Suprapubic skin (tissue), 4 donors: ENCODE data around the gene CLASRP.

Experiments used
- EP300 ChIP-seq: sonication (generic); formaldehyde crosslinking; IDR thresholded peaks from one replicate; pipeline ENCODE4 v1.6.1; 2017; ENCODE audit warnings: antibody characterized with exemption
- POLR2AphosphoS5 ChIP-seq, 3 donors: sonication (generic); formaldehyde crosslinking; IDR thresholded peaks; one replicate each; pipeline ENCODE4 v1.6.1; 2017; ENCODE audit warnings: antibody characterized with exemption in 3 of 3
- TF ChIP-seq, protein P1 (sequence below), 2 donors: fragments of 200-600 bp in 1 of 2; fragments of 450-650 bp in 1 of 2; sonication (generic) in 1 of 2; IDR thresholded peaks; one replicate each; pipeline ENCODE4 v1.5.1; 2016 to 2019; ENCODE audit warnings: antibody characterized with exemption in 2 of 2, mild to moderate bottlenecking in 1 of 2, moderate library complexity in 1 of 2

DNA sequence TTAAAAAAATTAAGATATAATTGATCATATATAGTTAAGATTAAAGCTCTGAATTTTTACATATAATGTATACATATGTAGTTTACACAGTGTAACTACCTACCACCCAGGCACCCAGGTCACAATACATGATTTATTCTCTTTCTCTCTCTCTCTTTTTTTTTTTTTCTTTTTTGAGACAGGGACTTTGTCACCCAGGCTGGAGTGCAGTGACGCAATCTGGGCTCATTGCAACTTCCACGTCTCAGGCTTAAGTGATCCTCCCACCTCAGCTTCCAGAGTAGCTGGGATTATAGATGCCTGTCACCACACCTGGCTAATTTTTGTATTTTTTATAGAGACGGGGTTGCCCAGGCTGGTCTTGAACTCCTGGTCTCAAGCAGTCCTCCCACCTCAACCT, 18.8 kb upstream of the CLASRP start:
- TF ChIP-seq, protein P1, sequence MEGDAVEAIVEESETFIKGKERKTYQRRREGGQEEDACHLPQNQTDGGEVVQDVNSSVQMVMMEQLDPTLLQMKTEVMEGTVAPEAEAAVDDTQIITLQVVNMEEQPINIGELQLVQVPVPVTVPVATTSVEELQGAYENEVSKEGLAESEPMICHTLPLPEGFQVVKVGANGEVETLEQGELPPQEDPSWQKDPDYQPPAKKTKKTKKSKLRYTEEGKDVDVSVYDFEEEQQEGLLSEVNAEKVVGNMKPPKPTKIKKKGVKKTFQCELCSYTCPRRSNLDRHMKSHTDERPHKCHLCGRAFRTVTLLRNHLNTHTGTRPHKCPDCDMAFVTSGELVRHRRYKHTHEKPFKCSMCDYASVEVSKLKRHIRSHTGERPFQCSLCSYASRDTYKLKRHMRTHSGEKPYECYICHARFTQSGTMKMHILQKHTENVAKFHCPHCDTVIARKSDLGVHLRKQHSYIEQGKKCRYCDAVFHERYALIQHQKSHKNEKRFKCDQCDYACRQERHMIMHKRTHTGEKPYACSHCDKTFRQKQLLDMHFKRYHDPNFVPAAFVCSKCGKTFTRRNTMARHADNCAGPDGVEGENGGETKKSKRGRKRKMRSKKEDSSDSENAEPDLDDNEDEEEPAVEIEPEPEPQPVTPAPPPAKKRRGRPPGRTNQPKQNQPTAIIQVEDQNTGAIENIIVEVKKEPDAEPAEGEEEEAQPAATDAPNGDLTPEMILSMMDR (IDR thresholded peaks at IDR 0.05) = no peak
- TF ChIP-seq EP300 (no peak), POLR2AphosphoS5 (IDR thresholded peaks at IDR 0.05) (no peak)
